ENCODE results near the gene DCTN3.

- TF ChIP-seq, protein P1, sequence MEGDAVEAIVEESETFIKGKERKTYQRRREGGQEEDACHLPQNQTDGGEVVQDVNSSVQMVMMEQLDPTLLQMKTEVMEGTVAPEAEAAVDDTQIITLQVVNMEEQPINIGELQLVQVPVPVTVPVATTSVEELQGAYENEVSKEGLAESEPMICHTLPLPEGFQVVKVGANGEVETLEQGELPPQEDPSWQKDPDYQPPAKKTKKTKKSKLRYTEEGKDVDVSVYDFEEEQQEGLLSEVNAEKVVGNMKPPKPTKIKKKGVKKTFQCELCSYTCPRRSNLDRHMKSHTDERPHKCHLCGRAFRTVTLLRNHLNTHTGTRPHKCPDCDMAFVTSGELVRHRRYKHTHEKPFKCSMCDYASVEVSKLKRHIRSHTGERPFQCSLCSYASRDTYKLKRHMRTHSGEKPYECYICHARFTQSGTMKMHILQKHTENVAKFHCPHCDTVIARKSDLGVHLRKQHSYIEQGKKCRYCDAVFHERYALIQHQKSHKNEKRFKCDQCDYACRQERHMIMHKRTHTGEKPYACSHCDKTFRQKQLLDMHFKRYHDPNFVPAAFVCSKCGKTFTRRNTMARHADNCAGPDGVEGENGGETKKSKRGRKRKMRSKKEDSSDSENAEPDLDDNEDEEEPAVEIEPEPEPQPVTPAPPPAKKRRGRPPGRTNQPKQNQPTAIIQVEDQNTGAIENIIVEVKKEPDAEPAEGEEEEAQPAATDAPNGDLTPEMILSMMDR (conservative IDR thresholded peaks at IDR 0.05; ENCODE audit: low read length) = no peak
- TF ChIP-seq EZH2phosphoT487 (IDR thresholded peaks at IDR 0.05; ENCODE audit: borderline replicate concordance) = no peak
Observed at GRCh38 chr9:34568774-34569173, 51.5 kb downstream of the DCTN3 start.
